K562 (cell line): ENCODE measurements around the gene CPVL. TPM values are rescaled to one million over a fixed set of nuclear protein-coding genes. Genes with fewer than 3 reads are reported as not detected.

ENCODE experiments used
- ATAC-seq: fragments of 200-7000 bp; cut with Tn5 transposase; 3 replicates; pipeline ENCODE4 v1.9.1; 2020; ENCODE audit warnings: moderate library complexity
- BruUV-seq: library from RNA; stranded (reverse); fragments of 400-500 nt; replicated peaks from 2 replicates; lab custom pipeline; 2021; lab: Mats Ljungman, UMichigan
- CTCF ChIA-PET: fragments of 300-600 bp; formaldehyde crosslinking; extraction: SDS; loops from one replicate; lab custom pipeline; 2021; ENCODE audit warnings: low intra/inter-chr PET ratio; lab: Yijun Ruan, JAX
- POLR2A ChIA-PET: fragments of 300-600, 350-650 bp; sonication (Branson Sonifier 250); formaldehyde crosslinking; extraction: SDS; loops from one replicate; lab custom pipeline; 2021; ENCODE audit warnings: antibody characterized with exemption, inconsistent platforms; lab: Yijun Ruan, JAX
- DNase-seq, 4 experiments: peaks; one replicate each; pipeline versions ENCODE4 v3.0.0 to v3.0.0-alpha.2; 2011 to 2018; ENCODE audit warnings: low spot score in 3 of 4, mixed read lengths in 3 of 4; ENCODE audit errors: extremely low read depth in 1 of 4
- FAIRE-seq: peaks from 2 replicates; lab custom pipeline; 2011; peaks lifted over from hg19 to GRCh38; lab: Jason Lieb, UNC
- H2AFZ ChIP-seq: 2 replicates; pipeline ENCODE4 v1.6.0; 2011; ENCODE audit warnings: low read depth, low read length, control low read depth, inconsistent platforms
- H3K27ac ChIP-seq: fragments of 200-600 bp; 3 replicates; pipeline ENCODE4 v1.8.0; 2011; ENCODE audit warnings: low read depth, mild to moderate bottlenecking, control low read depth, inconsistent platforms, low read length, moderate library complexity, mixed read lengths; ENCODE audit errors: extremely low read depth
- H3K27me3 ChIP-seq, 2 experiments: fragments of 300-600 bp in 1 of 2; 2 replicates in 1 of 2; 3 replicates in 1 of 2; pipeline versions ENCODE4 v1.6.0 to v1.8.0; 2011; ENCODE audit warnings: inconsistent platforms in 2 of 2, low read length in 2 of 2, mild to moderate bottlenecking in 1 of 2, mixed read lengths in 1 of 2, moderate library complexity in 1 of 2; ENCODE audit not compliant: control insufficient read depth in 2 of 2, insufficient read depth in 2 of 2
- H3K36me3 ChIP-seq: fragments of 300-600 bp; 3 replicates; pipeline ENCODE4 v1.8.0; 2011; ENCODE audit warnings: mild to moderate bottlenecking, low read length, inconsistent platforms; ENCODE audit not compliant: control insufficient read depth, insufficient read depth
- H3K4me1 ChIP-seq, 2 experiments: fragments of 200-600 bp in 1 of 2; replicated peaks in 1 of 2; 2 replicates in 1 of 2; 3 replicates in 1 of 2; pipeline versions ENCODE4 v1.5.1 to v1.8.0; 2011; ENCODE audit warnings: inconsistent platforms in 2 of 2, low read length in 2 of 2, mild to moderate bottlenecking in 1 of 2, mixed read lengths in 1 of 2, moderate library complexity in 1 of 2; ENCODE audit not compliant: control insufficient read depth in 2 of 2, insufficient read depth in 2 of 2
- H3K4me2 ChIP-seq: 2 replicates; pipeline ENCODE4 v1.6.1; 2011; ENCODE audit warnings: low read length, control low read depth, inconsistent platforms, mixed read lengths; ENCODE audit not compliant: insufficient read depth
- H3K4me3 ChIP-seq: fragments of 200-600 bp; sonication (generic), shearing (Covaris generic); 2 replicates; pipeline ENCODE4 v1.5.1; 2016; ENCODE audit warnings: control low read depth, inconsistent platforms
- H3K79me2 ChIP-seq: fragments of 200-600 bp; 3 replicates; pipeline ENCODE4 v1.8.0; 2011; ENCODE audit warnings: low read length, inconsistent platforms; ENCODE audit not compliant: control insufficient read depth, insufficient read depth
- H3K9ac ChIP-seq, 2 experiments: 2 replicates each; pipeline versions ENCODE4 v1.6.0 to v1.6.1; 2011; ENCODE audit warnings: low read depth in 2 of 2, low read length in 2 of 2, control low read depth in 1 of 2, inconsistent platforms in 1 of 2, mild to moderate bottlenecking in 1 of 2, mixed read lengths in 1 of 2; ENCODE audit not compliant: insufficient read depth in 1 of 2
- H3K9me1 ChIP-seq: one replicate; pipeline ENCODE4 v1.6.0; 2011; ENCODE audit warnings: inconsistent platforms, mild to moderate bottlenecking, low read length, moderate library complexity; ENCODE audit not compliant: control insufficient read depth, insufficient read depth
- H3K9me3 ChIP-seq: replicated peaks from 2 replicates; pipeline ENCODE4 v1.5.1; 2011; ENCODE audit warnings: low read depth, low read length, inconsistent platforms; ENCODE audit not compliant: control insufficient read depth, insufficient read depth
- H4K20me1 ChIP-seq: replicated peaks from 2 replicates; pipeline ENCODE4 v1.6.1; 2011; ENCODE audit warnings: low read length, inconsistent platforms, mixed read lengths; ENCODE audit not compliant: control insufficient read depth, insufficient read depth
- C11orf30 ChIP-seq: fragments of 450-650 bp; IDR thresholded peaks from 2 replicates; pipeline ENCODE4 v1.6.1; 2016; ENCODE audit warnings: low read depth, mild to moderate bottlenecking
- FOXO4 ChIP-seq: fragments of 450-650 bp; formaldehyde crosslinking; IDR thresholded peaks from 2 replicates; pipeline ENCODE4 v1.4.0; 2020; ENCODE audit warnings: mild to moderate bottlenecking, moderate library complexity
- HDAC1 ChIP-seq, 2 experiments: fragments of 450-650 bp; IDR thresholded peaks; 2 replicates each; pipeline ENCODE4 v1.6.1; 2016 to 2017; ENCODE audit warnings: inconsistent platforms in 1 of 2, mild to moderate bottlenecking in 1 of 2, moderate library complexity in 1 of 2
- TAL1 ChIP-seq: fragments of 450-650 bp; IDR thresholded peaks from 2 replicates; pipeline ENCODE4 v1.6.1; 2016; ENCODE audit warnings: mild to moderate bottlenecking
- TFE3 ChIP-seq: fragments of 450-650 bp; formaldehyde crosslinking; IDR thresholded peaks from 2 replicates; pipeline ENCODE4 v1.4.0; 2020; ENCODE audit warnings: mild to moderate bottlenecking, mixed read lengths
- ZFPM2 ChIP-seq: fragments of 250-450 bp; sonication (Bioruptor Pico); IDR thresholded peaks from 2 replicates; pipeline ENCODE4 v1.5.1; 2022; ENCODE audit warnings: mild to moderate bottlenecking
- ZNF696 ChIP-seq: fragments of 250-450 bp; sonication (Bioruptor Pico); conservative IDR thresholded peaks from 2 replicates; pipeline ENCODE4 v1.4.0; 2020; ENCODE audit warnings: mild to moderate bottlenecking, moderate library complexity
- WGBS: fragments of 100-300 bp; shearing (Covaris generic); methylation state at CpG from one replicate; pipeline ENCODE4 v1.1.6; 2016; ENCODE audit warnings: low coverage, mixed read lengths; ENCODE audit not compliant: insufficient coverage; ENCODE audit errors: missing lambda C conversion rate; 5-methylcytosine and 5-hydroxymethylcytosine counted together
- in situ Hi-C: fragments of 300-500 bp; cut with MboI; formaldehyde crosslinking; loops from 4 replicates; pipeline ENCODE4 v1.15.0; 2018; ENCODE audit warnings: inconsistent platforms, mixed read lengths
- intact Hi-C: fragments of 100-400 bp; cut with micrococcal nuclease; formaldehyde crosslinking; loops from 2 replicates; pipeline ENCODE4 v1.14.2; 2022
- polyA plus RNA-seq, 8 experiments: library from polyadenylated mRNA; depleted of rRNA in 4 of 8; stranded (reverse) in 5 of 8; unstranded in 3 of 8; fragments of >200 nt; fragmentation: Nextera tagmentation in 2 of 8; fragmentation: Illumina TruSeq in 1 of 8; extraction: Ambion mirVana in 2 of 8; extraction: Trizol in 1 of 8; gene quantifications; 2 replicates each; pipeline versions ENCODE4 v1.2.1 to v1.2.3, GENCODE V29; 2011 to 2014; ENCODE audit warnings: inconsistent platforms in 1 of 8, missing spikeins in 1 of 8
- total RNA-seq, 7 experiments: library from RNA; depleted of rRNA in 6 of 7; stranded (reverse); fragments of >200 nt in 6 of 7; fragmentation: Illumina TruSeq in 2 of 7; extraction: Trizol in 2 of 7; gene quantifications; 2 replicates each; pipeline versions ENCODE4 v1.2.1 to v1.2.3, GENCODE V29; 2011 to 2021; ENCODE audit warnings: low replicate concordance in 1 of 7

Gene CPVL
- total and polyA plus RNA-seq, 9 of the 15 experiments (the other 6 are each of a cell fraction or from before 2014, with no cell fraction given): 0.89 to 2.4 (median 1.5) TPM

- no TSS peak for BruUV-seq
- H2AFZ ChIP-seq: no peak overlapping the region
Measured at GRCh38 chr7:29127527-29127926, 18.8 kb downstream of the CPVL start.

More at GRCh38 chr7:29127527-29127926, 18.8 kb downstream of the CPVL start:
- no peak for ATAC-seq
- ChIA-PET POLR2A (interaction anchor here (0.6 kb wide), 1 partner anchor 1988 kb away, joined by 3 read pairs; no protein-coding TSS in a partner anchor), CTCF (no interaction called here)
- H3K9me1 ChIP-seq: no peaks in the 10 kb centered on the region
- no peak for FAIRE-seq
- DNase-seq: no peak
- no peak overlapping the region for H3K4me2 ChIP-seq
- WGBS: 0% methylated on average over 4 of the region's 4 CpGs
- H4K20me1 ChIP-seq: no peaks in the 10 kb centered on the region
- intact Hi-C loops (no loop called here), in situ Hi-C loops (no loop called here)
- H3K9me3 ChIP-seq: no peaks in the 10 kb centered on the region
- no peaks in the 10 kb centered on the region; a peak in 1 of 5 replicates for H3K27me3 ChIP-seq
- TF ChIP-seq HDAC1 (IDR thresholded peaks at IDR 0.05) (no peak), FOXO4 (CRISPR knock-in tag) (no peak), ZNF696 (CRISPR knock-in tag) (no peak), C11orf30 (no peak), ZFPM2 (no peak), TAL1 (no peak), TFE3 (CRISPR knock-in tag) (no peak)
- H3K4me1 ChIP-seq: no peaks in the 10 kb centered on the region
- no peak overlapping the region for H3K27ac ChIP-seq
- no peaks in the 10 kb centered on the region for H3K79me2 ChIP-seq
- H3K36me3 ChIP-seq: no peaks in the 10 kb centered on the region
- no peak overlapping the region for H3K4me3 ChIP-seq
- H3K9ac ChIP-seq: no peak overlapping the region
